ENCODE results near the gene MYH10. TPM values are rescaled to one million over a fixed set of nuclear protein-coding genes. Genes with fewer than 3 reads are reported as not detected.
A peak's percentile ranks its signal among the peaks of the same experiment; 100 is the strongest.
"Not testable (repeated sequence)": the region's sequence is repeated elsewhere in the genome, so short reads cannot be mapped to it uniquely, and the experiment has no call there.

The MYH10 gene
- total and polyA plus RNA-seq, 5 donors from 2014 or later, result 0.67 to 4.0 (median 1.1) TPM

GRCh38 chr17:8668176-8668740, 37.7 kb upstream of the MYH10 start:
- H3K36me3 Mint-ChIP-seq, result no peaks in the 10 kb centered on the region
- peaks cover 5% of the 10 kb centered on the region for H3K27me3 Mint-ChIP-seq
- Histone ChIP-seq H3K36me3 (ENCODE audit: control insufficient read depth, insufficient read depth, low read length) (no peaks in the 10 kb centered on the region), H3K27me3 (ENCODE audit: control insufficient read depth, insufficient read depth, low read length) (no peaks in the 10 kb centered on the region), H3K27ac (ENCODE audit: insufficient read depth, low read length, poor library complexity, severe bottlenecking) (no peak overlapping the region), H3K9me3 (ENCODE audit: control insufficient read depth in 2 of 2, low read length in 2 of 2) (no peaks in the 10 kb centered on the region), H3K4me3 (ENCODE audit: low read depth, low read length) (no peak overlapping the region), H3K4me1 (ENCODE audit: control insufficient read depth, insufficient read depth, low read length, poor library complexity, severe bottlenecking) (no peaks in the 10 kb centered on the region)
- no peak overlapping the region for H3K4me3 Mint-ChIP-seq
- no peak overlapping the region for H3K27ac Mint-ChIP-seq
- no peak for DNase-seq
- H3K9me3 Mint-ChIP-seq, result no peaks in the 10 kb centered on the region
- H3K4me1 Mint-ChIP-seq, result no peaks in the 10 kb centered on the region
- no peak for ATAC-seq (ENCODE audit: low read depth in 2 of 2)

GRCh38 chr17:8667421-8667820, 36.9 kb upstream of the MYH10 start:
- ATAC-seq (ENCODE audit: low read depth in 2 of 2) (no peak), DNase-seq (no peak)
- no peaks in the 10 kb centered on the region for H3K4me1 ChIP-seq (ENCODE audit: control insufficient read depth, insufficient read depth, low read length, poor library complexity, severe bottlenecking)
- Mint-ChIP-seq H3K4me1 (no peaks in the 10 kb centered on the region), H3K9me3 (no peaks in the 10 kb centered on the region), H3K27me3 (peaks cover 5% of the 10 kb centered on the region), H3K36me3 (no peaks in the 10 kb centered on the region), H3K27ac (no peak overlapping the region), H3K4me3 (no peak overlapping the region)
- H3K4me3 ChIP-seq (ENCODE audit: low read depth, low read length), result no peak overlapping the region
- peaks cover 2% of the 10 kb centered on the region for H3K27me3 ChIP-seq (ENCODE audit: control insufficient read depth, insufficient read depth, low read length)
- no peaks in the 10 kb centered on the region for H3K36me3 ChIP-seq (ENCODE audit: control insufficient read depth, insufficient read depth, low read length)
- no peaks in the 10 kb centered on the region for H3K9me3 ChIP-seq (ENCODE audit: control insufficient read depth in 2 of 2, low read length in 2 of 2)
- H3K27ac ChIP-seq (ENCODE audit: insufficient read depth, low read length, poor library complexity, severe bottlenecking), result no peak overlapping the region

GRCh38 chr17:8665684-8666083, 35.2 kb upstream of the MYH10 start:
- Mint-ChIP-seq H3K4me1 (no peaks in the 10 kb centered on the region), H3K27ac (no peak overlapping the region), H3K4me3 (no peak overlapping the region), H3K36me3 (no peaks in the 10 kb centered on the region), H3K9me3 (peaks cover 0 to 1% (median 0%) of the 10 kb centered on the region in 7 donors), H3K27me3 (peaks cover 16% of the 10 kb centered on the region)
- H3K27ac ChIP-seq (ENCODE audit: insufficient read depth, low read length, poor library complexity, severe bottlenecking), result no peak overlapping the region
- peaks cover 4% of the 10 kb centered on the region for H3K27me3 ChIP-seq (ENCODE audit: control insufficient read depth, insufficient read depth, low read length)
- H3K4me3 ChIP-seq (ENCODE audit: low read depth, low read length), result no peak overlapping the region
- H3K36me3 ChIP-seq (ENCODE audit: control insufficient read depth, insufficient read depth, low read length), result no peaks in the 10 kb centered on the region
- no peaks in the 10 kb centered on the region for H3K9me3 ChIP-seq (ENCODE audit: control insufficient read depth in 2 of 2, low read length in 2 of 2)
- no peak for DNase-seq
- no peaks in the 10 kb centered on the region for H3K4me1 ChIP-seq (ENCODE audit: control insufficient read depth, insufficient read depth, low read length, poor library complexity, severe bottlenecking)
- ATAC-seq (ENCODE audit: low read depth in 2 of 2), result no peak

- no peaks in the 10 kb centered on the region for H3K4me1 ChIP-seq (ENCODE audit: control insufficient read depth, insufficient read depth, low read length, poor library complexity, severe bottlenecking)
- no peak overlapping the region for H3K4me3 ChIP-seq (ENCODE audit: low read depth, low read length)
- peaks cover 4% of the 10 kb centered on the region for H3K27me3 ChIP-seq (ENCODE audit: control insufficient read depth, insufficient read depth, low read length)
- Mint-ChIP-seq H3K9me3 (peaks cover 0 to 1% (median 0%) of the 10 kb centered on the region in 7 donors), H3K36me3 (no peaks in the 10 kb centered on the region), H3K4me1 (no peaks in the 10 kb centered on the region), H3K27ac (no peak overlapping the region), H3K4me3 (no peak overlapping the region), H3K27me3 (peaks cover 16% of the 10 kb centered on the region)
- DNase-seq (no peak), ATAC-seq (ENCODE audit: low read depth in 2 of 2) (no peak)
- no peaks in the 10 kb centered on the region for H3K9me3 ChIP-seq (ENCODE audit: control insufficient read depth in 2 of 2, low read length in 2 of 2)
- H3K36me3 ChIP-seq (ENCODE audit: control insufficient read depth, insufficient read depth, low read length), result no peaks in the 10 kb centered on the region
- no peak overlapping the region for H3K27ac ChIP-seq (ENCODE audit: insufficient read depth, low read length, poor library complexity, severe bottlenecking)
These were observed 34.1 kb upstream of the MYH10 start for GRCh38 chr17:8664456-8665126.

- Mint-ChIP-seq H3K9me3 (peaks cover 0 to 1% (median 0%) of the 10 kb centered on the region in 7 donors), H3K4me1 (no peaks in the 10 kb centered on the region), H3K36me3 (no peaks in the 10 kb centered on the region), H3K27ac (no peak overlapping the region), H3K27me3 (peaks cover 17% of the 10 kb centered on the region), H3K4me3 (no peak overlapping the region)
- ATAC-seq (ENCODE audit: low read depth in 2 of 2), result no peak
- H3K27me3 ChIP-seq (ENCODE audit: control insufficient read depth, insufficient read depth, low read length), result peaks cover 4% of the 10 kb centered on the region
- H3K4me3 ChIP-seq (ENCODE audit: low read depth, low read length), result no peak overlapping the region
- no peaks in the 10 kb centered on the region for H3K9me3 ChIP-seq (ENCODE audit: control insufficient read depth in 2 of 2, low read length in 2 of 2)
- no peaks in the 10 kb centered on the region for H3K4me1 ChIP-seq (ENCODE audit: control insufficient read depth, insufficient read depth, low read length, poor library complexity, severe bottlenecking)
- H3K27ac ChIP-seq (ENCODE audit: insufficient read depth, low read length, poor library complexity, severe bottlenecking), result no peak overlapping the region
- DNase-seq, result no peak
- no peaks in the 10 kb centered on the region for H3K36me3 ChIP-seq (ENCODE audit: control insufficient read depth, insufficient read depth, low read length)
These were observed 32.4 kb upstream of the MYH10 start for GRCh38 chr17:8662973-8663372.

- Histone ChIP-seq H3K9me3 (ENCODE audit: control insufficient read depth in 2 of 2, low read length in 2 of 2) (no peaks in the 10 kb centered on the region), H3K27ac (ENCODE audit: insufficient read depth, low read length, poor library complexity, severe bottlenecking) (no peak overlapping the region), H3K4me1 (ENCODE audit: control insufficient read depth, insufficient read depth, low read length, poor library complexity, severe bottlenecking) (no peaks in the 10 kb centered on the region), H3K4me3 (ENCODE audit: low read depth, low read length) (no peak overlapping the region), H3K27me3 (ENCODE audit: control insufficient read depth, insufficient read depth, low read length) (peaks cover 4% of the 10 kb centered on the region), H3K36me3 (ENCODE audit: control insufficient read depth, insufficient read depth, low read length) (no peaks in the 10 kb centered on the region)
- Mint-ChIP-seq H3K27me3 (peaks cover 19% of the 10 kb centered on the region), H3K36me3 (no peaks in the 10 kb centered on the region), H3K27ac (peak overlapping the region in 1 of 3 donors; percentile 20), H3K9me3 (peaks cover 0 to 4% (median 0%) of the 10 kb centered on the region in 7 donors), H3K4me3 (no peak overlapping the region), H3K4me1 (no peaks in the 10 kb centered on the region)
- ATAC-seq (ENCODE audit: low read depth in 2 of 2), result no peak
- no peak for DNase-seq
These were observed 31.7 kb upstream of the MYH10 start for GRCh38 chr17:8662076-8662831.

- DNase-seq, result not testable (repeated sequence)
These were observed 30.2 kb upstream of the MYH10 start for GRCh38 chr17:8660709-8661108.

More at GRCh38 chr17:8660709-8661108, 30.2 kb upstream of the MYH10 start:
- ATAC-seq (ENCODE audit: low read depth in 2 of 2); H3K27me3 ChIP-seq (ENCODE audit: control insufficient read depth, insufficient read depth, low read length); H3K36me3 ChIP-seq (ENCODE audit: control insufficient read depth, insufficient read depth, low read length); H3K27ac ChIP-seq (ENCODE audit: insufficient read depth, low read length, poor library complexity, severe bottlenecking); H3K36me3 Mint-ChIP-seq; H3K27ac Mint-ChIP-seq; H3K4me1 ChIP-seq (ENCODE audit: control insufficient read depth, insufficient read depth, low read length, poor library complexity, severe bottlenecking); H3K4me3 Mint-ChIP-seq; H3K4me3 ChIP-seq (ENCODE audit: low read depth, low read length); H3K9me3 ChIP-seq (ENCODE audit: control insufficient read depth in 2 of 2, low read length in 2 of 2); H3K4me1 Mint-ChIP-seq: not testable (repeated sequence)
- Mint-ChIP-seq H3K27me3 (peaks cover 20% of the 10 kb centered on the region), H3K9me3 (peaks cover 0 to 10% (median 2%) of the 10 kb centered on the region in 7 donors)

All from CD4-positive, CD25-positive, alpha-beta regulatory T cell (primary cell).